ENCODE results near the gene KBTBD4.

KBTBD4 gene

GRCh38 chr11:47586098-47586855 is 7.5 kb upstream of the KBTBD4 start, which contains the start of gene FAM180B:
FAM180B (plus strand) TSS chr11:47586678; CDS start chr11:47586769, 91 bp downstream.
- Histone ChIP-seq H3K4me1 (peaks cover 0 to 5% (median 0%) of the 10 kb centered on the region in 4 donors), H3K36me3 (peaks cover 29 to 48% (median 37%) of the 10 kb centered on the region in 3 donors), H3K4me3 (no peak within 1 kb of the TSS), H3K27ac (no peak within 1 kb of the TSS), H3K9me3 (no peaks in the 10 kb centered on the region), H3K27me3 (peaks cover 0 to 21% of the 10 kb centered on the region in 2 donors)
- TF ChIP-seq CTCF (IDR thresholded peaks at IDR 0.05): no peak
- DNase-seq: no peak
- intact Hi-C loops (cut with DNase I; ENCODE audit: low total_unique reads): no loop called here

GRCh38 chr11:47583844-47584243 is 5.1 kb upstream of the KBTBD4 start:
- Histone ChIP-seq H3K4me3 (no peak overlapping the region), H3K36me3 (peaks cover 33 to 53% (median 45%) of the 10 kb centered on the region in 3 donors), H3K4me1 (peaks cover 0 to 14% (median 9%) of the 10 kb centered on the region in 4 donors), H3K27ac (no peak overlapping the region), H3K27me3 (peaks cover 0 to under 1% of the 10 kb centered on the region in 2 donors), H3K9me3 (no peaks in the 10 kb centered on the region)
- TF ChIP-seq CTCF (IDR thresholded peaks at IDR 0.05): no peak
- DNase-seq: no peak
- intact Hi-C loops (cut with DNase I; ENCODE audit: low total_unique reads): no loop called here

- Histone ChIP-seq H3K9me3 (no peaks in the 10 kb centered on the region), H3K36me3 (peaks cover 40 to 60% (median 51%) of the 10 kb centered on the region in 3 donors), H3K4me3 (peak overlapping the region; percentile 83 to 100), H3K27me3 (no peaks in the 10 kb centered on the region), H3K4me1 (peaks cover 0 to 33% (median 21%) of the 10 kb centered on the region in 4 donors), H3K27ac (peak overlapping the region; percentile 79 to 88)
- DNase-seq: no peak
- intact Hi-C loops (cut with DNase I; ENCODE audit: low total_unique reads): loop anchor here (5.0 to 10.0 kb wide), 2 partner anchors 163 to 190 kb away; partner anchors contain the start of gene FNBP4
- no peak for TF ChIP-seq CTCF (IDR thresholded peaks at IDR 0.05)
Measured at GRCh38 chr11:47577460-47578041, 1.2 kb downstream of the KBTBD4 start.

- Histone ChIP-seq H3K4me1 (peaks cover 0 to 19% (median 12%) of the 10 kb centered on the region in 4 donors), H3K27ac (no peak overlapping the region), H3K9me3 (no peaks in the 10 kb centered on the region), H3K27me3 (no peaks in the 10 kb centered on the region), H3K36me3 (peaks cover 34 to 82% (median 38%) of the 10 kb centered on the region in 3 donors), H3K4me3 (no peak overlapping the region)
- DNase-seq: peak in 1 of 2 donors; percentile 55
- intact Hi-C loops (cut with DNase I; ENCODE audit: low total_unique reads): loop anchor here (10.0 kb wide), 1 partner anchor 159 kb away; no protein-coding TSS in a partner anchor
- TF ChIP-seq CTCF (IDR thresholded peaks at IDR 0.05): no peak
Measured at GRCh38 chr11:47573321-47573720, 5.4 kb downstream of the KBTBD4 start.

GRCh38 chr11:47572715-47573255 is 6.0 kb downstream of the KBTBD4 start:
- no peak for TF ChIP-seq CTCF (IDR thresholded peaks at IDR 0.05)
- H3K27me3 ChIP-seq: no peaks in the 10 kb centered on the region
- intact Hi-C loops (cut with DNase I; ENCODE audit: low total_unique reads): loop anchor here (10.0 kb wide), 1 partner anchor 158 kb away; no protein-coding TSS in a partner anchor
- DNase-seq: peak in 1 of 2 donors; percentile 34
- H3K27ac ChIP-seq: no peak overlapping the region
- no peak overlapping the region for H3K4me3 ChIP-seq
- H3K4me1 ChIP-seq: peaks cover 0 to 14% (median 7%) of the 10 kb centered on the region in 4 donors
- H3K9me3 ChIP-seq: no peaks in the 10 kb centered on the region
- peaks cover 34 to 82% (median 38%) of the 10 kb centered on the region in 3 donors for H3K36me3 ChIP-seq
